ENCODE results near the gene NIFK. TPM values are rescaled to one million over a fixed set of nuclear protein-coding genes. Genes with fewer than 3 reads are reported as not detected.

The NIFK gene
- total RNA-seq, 2 experiments from 2014 or later: 62.4 to 73.2 TPM

GRCh38 chr2:121682396-121683298 lies 54.0 kb downstream of the NIFK start:
- DNase-seq (no peak), ATAC-seq (ENCODE audit: low read depth) (no peak)
- Mint-ChIP-seq H3K4me3 (no peak overlapping the region), H3K27ac (no peak overlapping the region), H3K36me3 (peaks cover 24% of the 10 kb centered on the region), H3K4me1 (peaks cover 6% of the 10 kb centered on the region), H3K27me3 (peaks cover 2% of the 10 kb centered on the region), H3K9me3 (peaks cover 34% of the 10 kb centered on the region)
- POLR2A ChIA-PET: no interaction called here

GRCh38 chr2:121677855-121678254 lies 58.8 kb downstream of the NIFK start:
- Mint-ChIP-seq H3K27ac (no peak overlapping the region), H3K27me3 (peaks cover 19% of the 10 kb centered on the region), H3K9me3 (peaks cover 35% of the 10 kb centered on the region), H3K36me3 (peaks cover 20% of the 10 kb centered on the region), H3K4me1 (peaks cover 5% of the 10 kb centered on the region), H3K4me3 (no peak overlapping the region)
- ATAC-seq (ENCODE audit: low read depth): no peak
- POLR2A ChIA-PET: no interaction called here
- no peak for DNase-seq

Other genes starting within 250 kb of the NIFK start
- gene RNU4ATAC, start 206.0 kb downstream of the NIFK start, total RNA-seq: not detected
- gene CLASP1, start 87.4 kb downstream of the NIFK start, total RNA-seq: 10 to 100 TPM; 64.4 to 75.9 TPM
- gene TSN, start 18.8 kb upstream of the NIFK start, total RNA-seq: 10 to 100 TPM; 50.0 to 51.5 TPM

Measured in activated naive CD8-positive, alpha-beta T cell treated with anti-CD3 and anti-CD28 coated beads, Interleukin-2, amount 10 ng/mL, durations not matched to agents 7 days and 5 days (primary cell).